ENCODE results near the gene PHYKPL. TPM values are rescaled to one million over a fixed set of nuclear protein-coding genes. Genes with fewer than 3 reads are reported as not detected.
A peak's percentile ranks its signal among the peaks of the same experiment; 100 is the strongest.

Gene PHYKPL
- total and polyA plus RNA-seq, 2 of the 13 experiments (the other 11 are each of a cell fraction or from before 2014, with no cell fraction given): 18.0 to 78.6 TPM

- DNase-seq (ENCODE audit: low spot score): no peak
- Histone ChIP-seq H3K27ac (ENCODE audit: extremely low read length, insufficient read depth, low read length) (no peak overlapping the region), H3K4me3 (replicated peaks in 1 of 3; ENCODE audit: insufficient read depth in 1 of 3, low read depth in 2 of 3, low read length in 3 of 3) (no peak overlapping the region), H3K79me2 (ENCODE audit: insufficient read depth, low read length) (no peaks in the 10 kb centered on the region), H3K9me3 (ENCODE audit: low read length) (no peaks in the 10 kb centered on the region), H3K4me1 (ENCODE audit: insufficient read depth, low read length) (peaks cover 9% of the 10 kb centered on the region), H3K27me3 (ENCODE audit: control insufficient read depth in 1 of 2, insufficient read depth in 2 of 2, low read length in 2 of 2) (no peaks in the 10 kb centered on the region), H3K36me3 (replicated peaks in 1 of 2; ENCODE audit: control insufficient read depth in 1 of 2, insufficient read depth in 2 of 2, low read length in 2 of 2) (peaks cover 6 to 44% of the 10 kb centered on the region in 2 experiments), H3K4me2 (ENCODE audit: low read depth, low read length) (no peak overlapping the region), H3K9ac (ENCODE audit: insufficient read depth, low read depth, low read length) (no peak overlapping the region), H2AFZ (ENCODE audit: low read length) (no peak overlapping the region), H4K20me1 (ENCODE audit: insufficient read depth, low read length) (no peaks in the 10 kb centered on the region)
- no TSS peak for BruUV-seq (replicated peaks)
- intact Hi-C loops (cut with micrococcal nuclease; ENCODE audit: unreplicated experiment) (no loop called here), in situ Hi-C loops (cut with HindIII; ENCODE audit: extremely low pct_ligation_motif_present, low pct_unique_long_range_greater_than_20kb) (no loop called here)
- CTCF ChIA-PET (ENCODE audit: low intra/inter-chr PET ratio, low total read pairs): no interaction called here
- WGBS (ENCODE audit: low lambda C conversion rate): 90% methylated on average over 5 of the region's 5 CpGs
- no peak for ATAC-seq
- POLR2A ChIA-PET: no interaction called here
- TF ChIP-seq RAD51 (IDR thresholded peaks at IDR 0.05; ENCODE audit: borderline replicate concordance) (no peak), POLR2AphosphoS2 (IDR thresholded peaks at IDR 0.05; ENCODE audit: low read depth, low read length) (peak; percentile 59; the same call in 1 of the 2 replicates)
- FAIRE-seq: no peak
Observed at GRCh38 chr5:178218237-178218776, 14.3 kb downstream of the PHYKPL start.

- FAIRE-seq (no peak), DNase-seq (ENCODE audit: low spot score) (no peak), ATAC-seq (no peak)
- no peak overlapping the region for H3K9ac ChIP-seq (ENCODE audit: insufficient read depth, low read depth, low read length)
- H2AFZ ChIP-seq (ENCODE audit: low read length): no peak overlapping the region
- H3K4me2 ChIP-seq (ENCODE audit: low read depth, low read length): no peak overlapping the region
- BruUV-seq (replicated peaks): no TSS peak
- H3K36me3 ChIP-seq (replicated peaks in 1 of 2; ENCODE audit: control insufficient read depth in 1 of 2, insufficient read depth in 2 of 2, low read length in 2 of 2): peaks cover 9 to 55% of the 10 kb centered on the region in 2 experiments
- 100% methylated on average over 3 of the region's 3 CpGs for WGBS (ENCODE audit: low lambda C conversion rate)
- H3K4me1 ChIP-seq (ENCODE audit: insufficient read depth, low read length): peaks cover 21% of the 10 kb centered on the region
- no peak overlapping the region for H3K27ac ChIP-seq (ENCODE audit: extremely low read length, insufficient read depth, low read length)
- POLR2A ChIA-PET: interaction anchor here (1.2 to 2.0 kb wide), 2 partner anchors 12 to 14 kb away, joined by 3 to 7 read pairs; partner anchors contain the start of gene HNRNPAB
- H3K9me3 ChIP-seq (ENCODE audit: low read length): no peaks in the 10 kb centered on the region
- no peaks in the 10 kb centered on the region for H3K27me3 ChIP-seq (ENCODE audit: control insufficient read depth in 1 of 2, insufficient read depth in 2 of 2, low read length in 2 of 2)
- CTCF ChIA-PET (ENCODE audit: low intra/inter-chr PET ratio, low total read pairs): no interaction called here
- in situ Hi-C loops (cut with HindIII; ENCODE audit: extremely low pct_ligation_motif_present, low pct_unique_long_range_greater_than_20kb) (no loop called here), intact Hi-C loops (cut with micrococcal nuclease; ENCODE audit: unreplicated experiment) (no loop called here)
- H4K20me1 ChIP-seq (ENCODE audit: insufficient read depth, low read length): no peaks in the 10 kb centered on the region
- no peaks in the 10 kb centered on the region for H3K79me2 ChIP-seq (ENCODE audit: insufficient read depth, low read length)
- no peak overlapping the region for H3K4me3 ChIP-seq (replicated peaks in 1 of 3; ENCODE audit: insufficient read depth in 1 of 3, low read depth in 2 of 3, low read length in 3 of 3)
- TF ChIP-seq ZNF331 (CRISPR knock-in tag; IDR thresholded peaks at IDR 0.05) (no peak), ZBTB44 (CRISPR knock-in tag; IDR thresholded peaks at IDR 0.05) (no peak), SMYD3 (CRISPR knock-in tag; IDR thresholded peaks at IDR 0.05) (no peak), U2AF1 (optimal IDR thresholded peaks at IDR 0.05; ENCODE audit: low read depth, low read length) (no peak), ZBTB34 (CRISPR knock-in tag; IDR thresholded peaks at IDR 0.05) (no peak), MAFF (IDR thresholded peaks at IDR 0.05; ENCODE audit: low read depth, low read length) (no peak), ZSCAN25 (CRISPR knock-in tag; IDR thresholded peaks at IDR 0.05) (no peak), FIP1L1 (IDR thresholded peaks at IDR 0.05; ENCODE audit: borderline replicate concordance, insufficient read depth, low read depth, low read length) (no peak), MIER2 (CRISPR knock-in tag; IDR thresholded peaks at IDR 0.05) (no peak), ZGPAT (CRISPR knock-in tag; IDR thresholded peaks at IDR 0.05) (no peak), HNF4A (CRISPR knock-in tag; IDR thresholded peaks at IDR 0.05) (no peak), ZNF772 (CRISPR knock-in tag; IDR thresholded peaks at IDR 0.05) (no peak)
Observed at GRCh38 chr5:178216779-178217178, 15.8 kb downstream of the PHYKPL start.
